Embryonic facial prominence (tissue), 1 donor: ENCODE results near the gene EP400.

Source experiments
- DNase-seq: peaks from one replicate; pipeline ENCODE4 v3.0.0-alpha.2; 2016; ENCODE audit errors: extremely low spot score

The EP400 gene

GRCh38 chr12:132121283-132121682, 171.5 kb downstream of the EP400 start:
- no peak for DNase-seq

GRCh38 chr12:132123970-132124765, 174.4 kb downstream of the EP400 start:
- no peak for DNase-seq

DNA sequence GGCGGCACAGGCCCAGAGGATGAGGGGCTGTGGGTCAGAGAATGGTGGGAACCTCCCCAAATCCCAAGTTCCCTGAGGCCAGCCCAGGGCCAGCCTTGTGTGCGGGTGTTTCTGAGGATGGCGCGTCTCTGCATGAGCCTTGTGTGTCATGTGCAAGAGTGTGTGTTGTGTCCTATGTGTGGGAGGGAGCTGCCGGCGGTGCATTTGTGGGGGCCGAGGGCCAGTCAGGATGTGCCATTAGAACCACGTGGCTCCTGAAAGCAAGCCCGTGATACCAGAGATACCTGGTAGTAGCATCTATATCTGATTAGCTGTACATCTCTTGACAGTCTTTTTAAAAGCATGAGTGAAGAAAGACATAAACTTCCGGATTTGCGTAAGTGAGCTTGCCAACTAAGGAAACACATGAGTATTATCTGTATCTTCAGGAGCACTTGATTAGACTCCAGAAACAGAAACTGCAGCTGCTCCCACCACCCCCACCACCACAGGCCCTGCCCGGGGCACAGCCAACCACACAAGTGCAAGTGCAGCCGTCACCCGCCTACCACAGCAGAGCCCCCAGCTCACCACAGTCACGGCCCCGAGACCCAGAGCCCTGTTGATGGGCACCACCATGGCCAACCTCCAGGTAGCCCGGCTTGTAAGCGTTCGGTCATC, 175.2 kb downstream of the EP400 start:
- no peak for DNase-seq

DNA sequence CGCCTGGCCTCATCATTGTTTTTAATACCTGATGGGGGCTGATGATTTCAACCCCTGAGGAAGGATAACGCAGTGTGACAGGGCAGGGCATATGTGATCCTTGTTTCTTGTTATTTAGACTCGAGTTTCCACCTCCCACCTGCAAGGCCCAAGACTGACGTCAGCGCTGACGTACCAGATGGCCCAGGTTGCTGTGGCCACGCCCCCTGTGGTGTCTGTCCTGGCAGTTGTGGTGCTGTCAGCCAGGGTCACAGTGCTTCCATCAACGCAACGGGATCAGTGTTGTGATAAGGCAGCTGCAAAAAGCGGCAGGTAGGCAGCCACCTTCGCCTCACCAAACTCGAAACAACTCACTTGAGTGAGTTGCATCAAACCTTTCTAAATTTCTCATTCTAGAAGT, 176.0 kb downstream of the EP400 start:
- DNase-seq, result no peak

- DNase-seq, result no peak
Measured at GRCh38 chr12:132127041-132127440, 177.3 kb downstream of the EP400 start.

GRCh38 chr12:132129007-132129406, 179.3 kb downstream of the EP400 start:
- no peak for DNase-seq

DNA sequence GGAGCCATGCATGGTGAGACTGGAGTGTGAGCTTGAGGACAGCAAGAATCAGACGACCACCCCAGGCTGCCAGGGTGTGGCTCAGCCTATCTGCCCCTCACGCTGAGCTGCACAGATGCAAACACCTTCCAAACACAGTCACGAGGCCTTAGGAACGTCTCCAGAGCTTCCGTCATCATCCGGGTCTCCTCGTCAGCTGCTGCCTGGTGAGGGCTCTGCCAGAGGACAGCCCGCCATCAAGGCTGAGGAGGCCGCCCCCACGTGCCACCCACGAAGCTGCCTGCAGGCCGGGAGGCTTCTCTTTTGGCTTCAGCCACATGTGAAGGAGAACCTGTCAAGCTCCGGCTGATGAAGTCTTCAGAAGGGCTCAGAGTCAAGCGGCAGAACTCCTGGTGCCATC, 180.9 kb downstream of the EP400 start:
- DNase-seq, result no peak
